BLaER1 treated with 17β-estradiol and CSF1 and Interleukin-3, amounts not matched to agents 10 nM and 100 nM (cell line): ENCODE results near the gene CDH4.

Experiments
- H3K27ac ChIP-seq, 11 experiments: shearing (Covaris generic); formaldehyde crosslinking; 2 replicates each; pipeline ENCODE4 v1.8.1; 2022
- H3K27me3 ChIP-seq, 11 experiments: shearing (Covaris generic); formaldehyde crosslinking; 2 replicates each; pipeline ENCODE4 v1.8.1; 2022
- H3K36me3 ChIP-seq, 11 experiments: shearing (Covaris generic); formaldehyde crosslinking; 2 replicates each; pipeline ENCODE4 v1.8.1; 2022
- H3K4me1 ChIP-seq, 10 experiments: shearing (Covaris generic); formaldehyde crosslinking; 2 replicates each; pipeline ENCODE4 v1.8.1; 2022
- H3K4me2 ChIP-seq, 11 experiments: shearing (Covaris generic); formaldehyde crosslinking; 2 replicates each; pipeline ENCODE4 v1.8.1; 2022
- H3K4me3 ChIP-seq, 10 experiments: shearing (Covaris generic); formaldehyde crosslinking; 2 replicates each; pipeline ENCODE4 v1.8.1; 2022
- H3K9ac ChIP-seq, 11 experiments: shearing (Covaris generic); formaldehyde crosslinking; 2 replicates each; pipeline ENCODE4 v1.8.1; 2022
- H3K9me3 ChIP-seq, 11 experiments: shearing (Covaris generic); formaldehyde crosslinking; replicated peaks in 1 of 11; 2 replicates each; pipeline ENCODE4 v1.8.1; 2022
- H4K20me1 ChIP-seq, 11 experiments: shearing (Covaris generic); formaldehyde crosslinking; 2 replicates each; pipeline ENCODE4 v1.8.1; 2022
- Cebpa-rat ChIP-seq, 11 experiments: shearing (Covaris generic); IDR thresholded peaks; 2 replicates each; pipeline ENCODE4 v1.8.1; 2022

Gene CDH4

GRCh38 chr20:61598586-61598985 lies 346.5 kb downstream of the CDH4 start:
- no peaks in the 10 kb centered on the region; a peak in 2 of 22 replicates for H3K36me3 ChIP-seq
- no peak overlapping the region for H3K27ac ChIP-seq
- H3K9me3 ChIP-seq, result peaks cover 26 to 45% (median 36%) of the 10 kb centered on the region in 11 experiments
- H4K20me1 ChIP-seq, result no peaks in the 10 kb centered on the region
- no peak for TF ChIP-seq Cebpa-rat (IDR thresholded peaks at IDR 0.05)
- no peaks in the 10 kb centered on the region for H3K27me3 ChIP-seq
- no peak overlapping the region for H3K4me3 ChIP-seq
- H3K4me2 ChIP-seq, result no peak overlapping the region; a peak in 2 of 22 replicates
- H3K4me1 ChIP-seq, result peaks cover 0 to 35% (median 24%) of the 10 kb centered on the region in 10 experiments; a peak in 14 of 20 replicates
- no peak overlapping the region for H3K9ac ChIP-seq

GRCh38 chr20:61599061-61599531 lies 347.0 kb downstream of the CDH4 start:
- H4K20me1 ChIP-seq, result no peaks in the 10 kb centered on the region
- H3K9me3 ChIP-seq, result peaks cover 31 to 48% (median 39%) of the 10 kb centered on the region in 11 experiments
- H3K4me3 ChIP-seq, result no peak overlapping the region
- H3K36me3 ChIP-seq, result no peaks in the 10 kb centered on the region; a peak in 2 of 22 replicates
- peak overlapping the region in 9 of 11 experiments; percentile 18 to 56 (median 46); a peak in 15 of 22 replicates for H3K4me2 ChIP-seq
- no peak overlapping the region; a peak in 1 of 22 replicates for H3K9ac ChIP-seq
- no peaks in the 10 kb centered on the region for H3K27me3 ChIP-seq
- TF ChIP-seq Cebpa-rat (IDR thresholded peaks at IDR 0.05), result no peak
- H3K4me1 ChIP-seq, result peaks cover 0 to 35% (median 24%) of the 10 kb centered on the region in 10 experiments; a peak in 14 of 20 replicates
- no peak overlapping the region for H3K27ac ChIP-seq

GRCh38 chr20:61599541-61599992 lies 347.5 kb downstream of the CDH4 start:
- Histone ChIP-seq H3K4me2 (peak overlapping the region in 9 of 11 experiments; percentile 18 to 56 (median 46); a peak in 17 of 22 replicates), H3K9ac (no peak overlapping the region; a peak in 1 of 22 replicates), H3K36me3 (no peaks in the 10 kb centered on the region; a peak in 2 of 22 replicates), H4K20me1 (no peaks in the 10 kb centered on the region), H3K27me3 (no peaks in the 10 kb centered on the region), H3K9me3 (peaks cover 33 to 51% (median 44%) of the 10 kb centered on the region in 11 experiments), H3K4me3 (no peak overlapping the region), H3K4me1 (peaks cover 0 to 35% (median 24%) of the 10 kb centered on the region in 10 experiments; a peak in 14 of 20 replicates), H3K27ac (no peak overlapping the region)
- no peak for TF ChIP-seq Cebpa-rat (IDR thresholded peaks at IDR 0.05)

GRCh38 chr20:61600016-61600415 lies 348.0 kb downstream of the CDH4 start:
- H3K27me3 ChIP-seq, result no peaks in the 10 kb centered on the region
- H3K4me2 ChIP-seq, result peak overlapping the region in 8 of 11 experiments; percentile 18 to 56 (median 47); a peak in 12 of 22 replicates

GRCh38 chr20:61601361-61601760 lies 349.3 kb downstream of the CDH4 start:
- Histone ChIP-seq H3K4me3 (no peak overlapping the region), H4K20me1 (0 out of 22 replicates have a peak, but pooled peaks cover 0 to 2% (median 0%) of the 10 kb centered on the region in 11 experiments), H3K36me3 (no peaks in the 10 kb centered on the region; a peak in 2 of 22 replicates), H3K27me3 (no peaks in the 10 kb centered on the region), H3K4me1 (peaks cover 0 to 35% (median 24%) of the 10 kb centered on the region in 10 experiments; a peak in 14 of 20 replicates), H3K27ac (no peak overlapping the region), H3K4me2 (no peak overlapping the region), H3K9ac (no peak overlapping the region), H3K9me3 (peaks cover 19 to 37% (median 30%) of the 10 kb centered on the region in 11 experiments)
- TF ChIP-seq Cebpa-rat (IDR thresholded peaks at IDR 0.05), result no peak

More at GRCh38 chr20:61600016-61600415, 348.0 kb downstream of the CDH4 start:
- peaks cover 0 to 35% (median 24%) of the 10 kb centered on the region in 10 experiments; a peak in 14 of 20 replicates for H3K4me1 ChIP-seq
- no peak for TF ChIP-seq Cebpa-rat (IDR thresholded peaks at IDR 0.05)
- no peak overlapping the region for H3K4me3 ChIP-seq
- peaks cover 33 to 50% (median 43%) of the 10 kb centered on the region in 11 experiments for H3K9me3 ChIP-seq
- H3K36me3 ChIP-seq, result no peaks in the 10 kb centered on the region; a peak in 2 of 22 replicates
- H4K20me1 ChIP-seq, result no peaks in the 10 kb centered on the region
- H3K27ac ChIP-seq, result no peak overlapping the region
- H3K9ac ChIP-seq, result no peak overlapping the region

GRCh38 chr20:61601853-61602252 lies 349.8 kb downstream of the CDH4 start:
- no peak overlapping the region for H3K9ac ChIP-seq
- TF ChIP-seq Cebpa-rat (IDR thresholded peaks at IDR 0.05), result no peak
- no peaks in the 10 kb centered on the region; a peak in 1 of 22 replicates for H3K36me3 ChIP-seq
- H3K27ac ChIP-seq, result no peak overlapping the region
- 0 out of 22 replicates have a peak, but pooled peaks cover 0 to 7% (median 0%) of the 10 kb centered on the region in 11 experiments for H4K20me1 ChIP-seq
- peaks cover 0 to 34% (median 24%) of the 10 kb centered on the region in 10 experiments; a peak in 14 of 20 replicates for H3K4me1 ChIP-seq
- no peaks in the 10 kb centered on the region for H3K27me3 ChIP-seq
- no peak overlapping the region for H3K4me3 ChIP-seq
- H3K4me2 ChIP-seq, result no peak overlapping the region
- H3K9me3 ChIP-seq, result peaks cover 14 to 32% (median 25%) of the 10 kb centered on the region in 11 experiments

GRCh38 chr20:61603715-61604114 lies 351.7 kb downstream of the CDH4 start:
- H3K4me1 ChIP-seq, result peaks cover 0 to 17% (median 14%) of the 10 kb centered on the region in 10 experiments; a peak in 14 of 20 replicates
- TF ChIP-seq Cebpa-rat (IDR thresholded peaks at IDR 0.05), result no peak
- no peaks in the 10 kb centered on the region; a peak in 1 of 22 replicates for H3K36me3 ChIP-seq
- H3K4me3 ChIP-seq, result 0 out of 20 replicates have a peak overlapping the region, but pooled peaks of 1 of the 10 experiments have one; percentile 10
- no peak overlapping the region for H3K9ac ChIP-seq
- H3K4me2 ChIP-seq, result no peak overlapping the region
- H3K27me3 ChIP-seq, result no peaks in the 10 kb centered on the region
- no peak overlapping the region for H3K27ac ChIP-seq
- peaks cover 0 to 7% (median 0%) of the 10 kb centered on the region in 11 experiments; a peak in 2 of 22 replicates for H4K20me1 ChIP-seq
- peaks cover 13 to 26% (median 21%) of the 10 kb centered on the region in 11 experiments for H3K9me3 ChIP-seq

GRCh38 chr20:61604549-61604948 lies 352.5 kb downstream of the CDH4 start:
- peaks cover 0 to 7% (median 0%) of the 10 kb centered on the region in 11 experiments; a peak in 2 of 22 replicates for H4K20me1 ChIP-seq
- H3K9me3 ChIP-seq, result peaks cover 13 to 26% (median 21%) of the 10 kb centered on the region in 11 experiments
- no peak overlapping the region for H3K4me3 ChIP-seq
- no peak overlapping the region for H3K9ac ChIP-seq
- no peaks in the 10 kb centered on the region for H3K27me3 ChIP-seq
- H3K4me2 ChIP-seq, result no peak overlapping the region
- no peak overlapping the region for H3K27ac ChIP-seq
- peaks cover 0 to 13% (median 7%) of the 10 kb centered on the region in 10 experiments; a peak in 14 of 20 replicates for H3K4me1 ChIP-seq
- TF ChIP-seq Cebpa-rat (IDR thresholded peaks at IDR 0.05), result no peak
- H3K36me3 ChIP-seq, result no peaks in the 10 kb centered on the region; a peak in 1 of 22 replicates

GRCh38 chr20:61605283-61605682 lies 353.2 kb downstream of the CDH4 start:
- no peak overlapping the region for H3K4me3 ChIP-seq
- no peak overlapping the region for H3K9ac ChIP-seq
- H3K4me1 ChIP-seq, result peaks cover 0 to 5% (median under 1%) of the 10 kb centered on the region in 10 experiments; a peak in 7 of 20 replicates
- no peak for TF ChIP-seq Cebpa-rat (IDR thresholded peaks at IDR 0.05)
- H3K27me3 ChIP-seq, result no peaks in the 10 kb centered on the region
- H3K4me2 ChIP-seq, result no peak overlapping the region
- no peak overlapping the region for H3K27ac ChIP-seq
- no peaks in the 10 kb centered on the region; a peak in 1 of 22 replicates for H3K36me3 ChIP-seq
- peaks cover 13 to 26% (median 21%) of the 10 kb centered on the region in 11 experiments for H3K9me3 ChIP-seq
- peaks cover 0 to 7% (median 0%) of the 10 kb centered on the region in 11 experiments; a peak in 2 of 22 replicates for H4K20me1 ChIP-seq
